GM21367 (cell line): Measurements from ENCODE around the gene TRMT10A.
A peak's percentile ranks its signal among the peaks of the same experiment; 100 is the strongest.

Experiments
- ATAC-seq: cut with Tn5 transposase; IDR thresholded peaks from one replicate; pipeline ENCODE4 v1.9.1; 2021; ENCODE audit not compliant: unreplicated experiment

The TRMT10A gene

GRCh38 chr4:99563310-99564186, at the start of gene TRMT10A:
TSS of gene TRMT10A (minus strand) at chr4:99564039. CDS start at chr4:99559338, 4,701 bp downstream.
- peak; percentile 95 for ATAC-seq

GRCh38 chr4:99612704-99613103, 48.9 kb upstream of the TRMT10A start:
- no peak for ATAC-seq

- no peak for ATAC-seq
Observed at GRCh38 chr4:99612281-99612680, 48.4 kb upstream of the TRMT10A start.

GRCh38 chr4:99610605-99611175, 46.9 kb upstream of the TRMT10A start:
- ATAC-seq = no peak

GRCh38 chr4:99608417-99608816, 44.6 kb upstream of the TRMT10A start:
- ATAC-seq = no peak

- no peak for ATAC-seq
Observed at GRCh38 chr4:99606716-99607115, 42.9 kb upstream of the TRMT10A start.

GRCh38 chr4:99594818-99595217, 31.0 kb upstream of the TRMT10A start:
- no peak for ATAC-seq

- ATAC-seq = no peak
Observed at GRCh38 chr4:99593781-99594641, 30.2 kb upstream of the TRMT10A start.

- no peak for ATAC-seq
Observed at GRCh38 chr4:99591757-99592156, 27.9 kb upstream of the TRMT10A start.

- no peak for ATAC-seq
Observed at GRCh38 chr4:99587803-99588202, 24.0 kb upstream of the TRMT10A start.

- no peak for ATAC-seq
Observed at GRCh38 chr4:99587309-99587708, 23.5 kb upstream of the TRMT10A start.

- ATAC-seq = no peak
Observed at GRCh38 chr4:99586797-99587196, 23.0 kb upstream of the TRMT10A start.

- ATAC-seq = no peak
Observed at GRCh38 chr4:99586322-99586721, 22.5 kb upstream of the TRMT10A start.

GRCh38 chr4:99585516-99585915, 21.7 kb upstream of the TRMT10A start:
- ATAC-seq = no peak

- ATAC-seq = no peak
Observed at GRCh38 chr4:99578714-99579113, 14.9 kb upstream of the TRMT10A start.

GRCh38 chr4:99574530-99575324, 10.9 kb upstream of the TRMT10A start, which contains the start of gene MTTP:
TSS of gene MTTP (plus strand) at chr4:99574824. CDS start at chr4:99574910, 86 bp downstream.
- ATAC-seq = peak; percentile 83

GRCh38 chr4:99573735-99574368, 10.0 kb upstream of the TRMT10A start:
- ATAC-seq = no peak

GRCh38 chr4:99572527-99573240, 8.8 kb upstream of the TRMT10A start:
- no peak for ATAC-seq

- no peak for ATAC-seq
Observed at GRCh38 chr4:99571883-99572282, 8.0 kb upstream of the TRMT10A start.
